ENCODE data around the gene RASIP1.

- TF ChIP-seq EZH2 (IDR thresholded peaks at IDR 0.05; ENCODE audit: borderline replicate concordance, low read depth, low read length, severe bottlenecking) (no peak), CTCF (IDR thresholded peaks at IDR 0.05; ENCODE audit: borderline replicate concordance, extremely low read depth, low read length, poor library complexity, severe bottlenecking) (no peak)
Observed at GRCh38 chr19:48681127-48681470, 59.3 kb downstream of the RASIP1 start.
